Keratinocyte (primary cell): ENCODE results near the gene VAC14.

Experiments used
- EZH2 ChIP-seq: IDR thresholded peaks from one replicate; pipeline ENCODE4 v1.6.1; 2012; ENCODE audit warnings: inconsistent platforms, mild to moderate bottlenecking, low read length, moderate library complexity
- TF ChIP-seq, protein P1 (sequence below), 3 experiments: IDR thresholded peaks in 1 of 3; conservative IDR thresholded peaks in 1 of 3; optimal IDR thresholded peaks in 1 of 3; 2 replicates in 2 of 3; 3 replicates in 1 of 3; pipeline versions ENCODE3 to v1.5.1; 2011; ENCODE audit warnings: low read length in 3 of 3, mild to moderate bottlenecking in 3 of 3, moderate library complexity in 2 of 3, control low read depth in 1 of 3, inconsistent platforms in 1 of 3; ENCODE audit not compliant: insufficient read depth in 2 of 3; ENCODE audit errors: extremely low read depth in 1 of 3

DNA sequence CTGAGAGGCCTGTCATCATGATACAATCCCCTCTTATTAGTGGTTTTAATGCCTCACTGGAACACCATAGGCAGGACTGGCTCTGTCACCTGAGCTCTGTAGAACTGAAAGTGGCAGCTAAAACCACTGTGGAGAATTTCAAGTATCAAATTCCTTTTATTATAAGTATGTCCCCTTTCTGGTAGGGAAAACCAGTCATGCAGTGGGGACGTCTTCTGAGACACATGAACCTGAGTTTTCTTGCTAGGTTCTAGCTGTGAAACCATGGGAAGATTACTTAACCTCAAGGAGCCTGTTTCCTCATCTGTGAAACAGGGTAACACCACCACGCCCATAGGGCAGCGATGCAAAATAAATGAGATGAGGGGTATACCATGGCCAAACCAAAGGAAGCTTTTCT lies 4.7 kb downstream of the VAC14 start:
- TF ChIP-seq, protein P1, sequence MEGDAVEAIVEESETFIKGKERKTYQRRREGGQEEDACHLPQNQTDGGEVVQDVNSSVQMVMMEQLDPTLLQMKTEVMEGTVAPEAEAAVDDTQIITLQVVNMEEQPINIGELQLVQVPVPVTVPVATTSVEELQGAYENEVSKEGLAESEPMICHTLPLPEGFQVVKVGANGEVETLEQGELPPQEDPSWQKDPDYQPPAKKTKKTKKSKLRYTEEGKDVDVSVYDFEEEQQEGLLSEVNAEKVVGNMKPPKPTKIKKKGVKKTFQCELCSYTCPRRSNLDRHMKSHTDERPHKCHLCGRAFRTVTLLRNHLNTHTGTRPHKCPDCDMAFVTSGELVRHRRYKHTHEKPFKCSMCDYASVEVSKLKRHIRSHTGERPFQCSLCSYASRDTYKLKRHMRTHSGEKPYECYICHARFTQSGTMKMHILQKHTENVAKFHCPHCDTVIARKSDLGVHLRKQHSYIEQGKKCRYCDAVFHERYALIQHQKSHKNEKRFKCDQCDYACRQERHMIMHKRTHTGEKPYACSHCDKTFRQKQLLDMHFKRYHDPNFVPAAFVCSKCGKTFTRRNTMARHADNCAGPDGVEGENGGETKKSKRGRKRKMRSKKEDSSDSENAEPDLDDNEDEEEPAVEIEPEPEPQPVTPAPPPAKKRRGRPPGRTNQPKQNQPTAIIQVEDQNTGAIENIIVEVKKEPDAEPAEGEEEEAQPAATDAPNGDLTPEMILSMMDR (optimal IDR thresholded peaks at IDR 0.05 in 1 of 3, IDR thresholded peaks at IDR 0.05 in 1 of 3, conservative IDR thresholded peaks at IDR 0.05 in 1 of 3; ENCODE audit: extremely low read depth in 1 of 3, insufficient read depth in 2 of 3, low read length in 3 of 3) = no peak
- no peak for TF ChIP-seq EZH2
